GM21515 (cell line): ENCODE measurements around the gene LARP1.
"Not testable (repeated sequence)": the region's sequence is repeated elsewhere in the genome, so short reads cannot be mapped to it uniquely, and the experiment has no call there.

ENCODE experiments used
- ATAC-seq: cut with Tn5 transposase; IDR thresholded peaks from one replicate; pipeline ENCODE4 v1.9.1; 2021; ENCODE audit not compliant: unreplicated experiment

The LARP1 gene

DNA sequence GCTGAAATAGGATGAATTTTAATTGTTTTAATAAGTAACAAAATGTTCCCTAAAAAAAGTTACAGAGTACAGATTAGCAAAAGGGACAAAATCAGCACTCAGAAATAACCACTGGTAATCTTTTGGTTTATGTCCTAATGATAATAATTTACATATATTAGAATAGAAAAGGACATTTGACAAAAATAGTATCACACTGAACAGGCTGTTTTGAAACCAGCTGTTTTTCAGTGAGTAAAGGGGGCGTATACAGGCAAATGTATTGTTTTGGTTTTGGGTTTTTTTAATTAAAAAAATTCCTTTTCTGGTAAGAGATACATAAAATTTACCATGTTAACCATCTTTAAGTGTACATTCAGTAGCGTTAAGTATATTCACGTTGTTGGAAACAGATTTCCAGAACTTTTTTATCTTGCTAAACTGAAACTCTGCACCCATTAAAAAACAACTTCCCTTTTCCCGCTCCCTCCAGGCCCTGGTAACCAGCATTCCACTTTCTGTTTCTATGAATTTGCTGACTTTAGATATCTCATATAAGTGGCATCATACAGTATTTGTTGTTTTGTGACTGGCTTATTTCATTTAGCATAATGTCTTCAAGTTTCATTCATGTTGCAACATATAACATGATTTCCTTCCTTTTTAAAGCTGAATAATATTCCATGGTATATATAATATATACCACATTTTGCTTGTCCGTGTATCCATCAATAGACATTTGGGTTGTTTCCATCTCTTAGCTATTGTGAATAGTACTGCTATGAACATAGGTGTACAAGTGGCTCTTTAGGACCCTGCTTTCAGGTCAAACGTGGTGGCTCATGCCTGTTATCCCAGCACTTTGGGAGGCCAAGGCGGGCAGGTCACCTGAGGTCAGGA lies 20.6 kb upstream of the LARP1 start:
- ATAC-seq = no peak

DNA sequence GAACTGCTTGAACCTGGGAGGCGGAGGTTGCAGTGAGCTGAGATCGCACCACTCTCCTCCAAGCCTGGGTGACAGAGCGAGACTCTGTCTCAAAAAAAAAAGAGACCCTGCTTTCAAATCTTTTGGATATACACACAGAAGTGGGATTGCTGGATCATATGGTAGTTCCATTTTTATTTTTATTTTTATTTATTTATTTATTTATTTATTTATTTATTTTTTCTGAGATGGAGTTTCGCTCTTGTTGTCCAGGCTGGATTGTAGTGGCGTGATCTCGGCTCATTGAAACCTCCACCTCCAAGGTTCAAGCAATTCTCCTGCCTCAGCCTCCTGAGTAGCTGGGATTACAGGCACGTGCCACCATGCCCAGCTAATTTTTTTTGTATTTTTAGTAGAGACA lies 19.8 kb upstream of the LARP1 start:
- ATAC-seq = not testable (repeated sequence)

- not testable (repeated sequence) for ATAC-seq
These were observed 18.8 kb upstream of the LARP1 start for GRCh38 chr5:154736372-154736771.

DNA sequence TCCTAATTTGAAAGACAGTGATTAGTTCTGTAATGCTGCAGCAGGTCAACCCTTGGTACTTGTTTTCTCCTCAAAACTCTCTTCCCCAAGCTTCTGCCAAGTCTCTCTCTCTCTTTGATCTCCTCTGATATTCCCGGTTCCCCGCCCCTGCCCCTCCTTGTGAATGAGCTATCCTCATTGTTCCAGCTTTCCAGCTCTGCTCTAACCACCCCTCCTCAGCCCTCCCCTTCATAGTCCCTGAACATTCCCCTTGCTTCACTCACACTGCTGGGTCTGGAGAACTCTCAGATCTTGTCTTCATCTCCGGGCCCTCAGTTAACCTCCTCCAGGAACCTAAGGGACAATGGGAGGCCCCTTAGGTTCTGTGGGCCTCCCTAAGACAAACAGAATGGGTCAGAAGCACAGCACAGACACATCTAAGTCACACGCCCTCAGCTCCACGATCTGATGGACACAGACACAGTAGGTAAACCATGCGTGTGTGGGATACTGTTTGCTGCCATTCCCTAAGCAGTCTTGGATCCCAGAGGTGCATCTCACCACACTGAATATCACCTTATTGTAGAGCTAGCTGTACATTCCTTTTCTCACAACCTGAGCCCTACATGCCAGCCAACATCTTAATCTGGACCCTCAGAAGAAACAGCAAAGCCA lies 17.4 kb upstream of the LARP1 start:
- ATAC-seq = no peak

- ATAC-seq = no peak
These were observed 14.7 kb upstream of the LARP1 start for GRCh38 chr5:154740483-154740882.

DNA sequence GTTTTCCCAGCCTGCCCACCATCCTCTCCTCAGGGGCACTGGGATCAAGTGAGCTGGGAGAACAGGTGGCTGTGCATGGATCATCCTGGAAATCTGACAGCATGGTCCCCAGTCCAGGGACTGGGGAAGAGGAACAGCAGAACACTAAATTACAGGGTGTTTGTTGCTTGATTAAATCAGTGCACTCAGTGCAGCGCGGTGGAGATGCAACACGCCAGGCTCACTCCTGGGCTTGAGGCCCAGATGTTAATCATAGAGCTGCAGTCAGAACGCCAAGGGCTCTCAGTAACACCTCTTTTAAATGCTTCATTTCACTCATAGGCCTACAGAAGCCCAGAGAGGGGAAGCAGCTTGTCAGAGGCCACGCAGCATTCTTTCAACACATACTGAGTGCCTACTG lies 14.2 kb upstream of the LARP1 start:
- ATAC-seq = no peak

DNA sequence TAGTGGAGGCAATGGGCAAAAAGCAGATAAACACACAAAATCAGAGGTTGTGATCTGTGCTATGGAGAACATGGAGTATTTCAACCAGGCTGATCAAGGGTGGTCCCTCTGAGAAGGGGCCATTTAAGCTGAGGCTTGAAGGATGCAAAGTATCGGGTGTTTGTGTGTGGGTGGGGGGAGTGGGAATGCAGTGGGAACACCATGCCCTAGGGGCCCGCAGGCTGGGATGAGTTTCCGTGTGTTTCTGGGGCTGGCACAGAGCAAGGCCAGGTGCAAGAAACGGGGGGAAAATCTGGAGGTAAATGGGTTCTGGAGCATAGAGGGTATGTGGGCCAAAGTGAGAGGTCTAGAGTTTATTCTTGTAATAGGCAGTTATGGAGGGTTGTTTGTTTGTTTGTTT lies 13.8 kb upstream of the LARP1 start:
- no peak for ATAC-seq

- no peak for ATAC-seq
These were observed 11.4 kb upstream of the LARP1 start for GRCh38 chr5:154743812-154744211.

- no peak for ATAC-seq
These were observed 9.8 kb upstream of the LARP1 start for GRCh38 chr5:154745349-154745748.

GRCh38 chr5:154749491-154749890 lies 5.7 kb upstream of the LARP1 start:
- ATAC-seq = no peak

GRCh38 chr5:154750641-154751040 lies 4.5 kb upstream of the LARP1 start:
- ATAC-seq = not testable (repeated sequence)

DNA sequence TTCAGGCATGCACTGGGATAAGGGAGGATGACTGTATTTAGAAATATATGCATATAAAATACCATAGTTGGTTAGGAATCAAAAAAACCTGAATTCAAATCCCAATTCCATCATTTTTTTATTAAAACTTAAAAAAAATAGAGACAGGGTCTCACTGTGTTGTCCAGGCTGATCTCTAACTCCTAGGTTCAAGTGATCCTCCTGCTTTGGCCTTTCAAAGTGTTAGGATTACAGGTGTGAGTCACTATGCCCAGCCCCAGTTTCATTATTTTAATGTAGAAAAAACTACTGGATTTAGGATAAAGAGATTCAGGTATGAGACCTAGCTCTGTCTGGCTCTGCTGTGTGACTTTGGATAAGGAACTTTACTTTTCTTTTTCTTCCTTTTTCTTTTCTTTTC lies 3.3 kb upstream of the LARP1 start:
- no peak for ATAC-seq

DNA sequence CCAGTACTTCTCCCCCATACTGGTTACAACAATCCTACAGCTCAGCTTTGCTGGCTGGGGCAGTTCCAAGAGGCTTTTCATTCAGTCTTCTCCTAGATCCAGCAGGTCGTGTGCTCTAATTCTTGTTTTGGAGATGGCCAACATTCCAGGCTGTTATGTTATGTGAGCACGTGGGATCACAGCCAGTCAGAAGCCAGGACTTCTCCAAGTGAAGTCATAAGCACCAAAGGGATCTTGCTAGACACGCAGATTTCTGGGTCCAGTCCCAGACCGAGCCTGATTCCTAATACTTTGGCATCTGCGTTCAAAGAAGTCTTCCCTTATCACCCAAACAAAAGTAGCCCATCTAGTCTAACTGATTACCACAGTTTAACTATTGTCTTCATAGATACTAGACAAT lies 1.4 kb upstream of the LARP1 start:
- ATAC-seq = no peak

DNA sequence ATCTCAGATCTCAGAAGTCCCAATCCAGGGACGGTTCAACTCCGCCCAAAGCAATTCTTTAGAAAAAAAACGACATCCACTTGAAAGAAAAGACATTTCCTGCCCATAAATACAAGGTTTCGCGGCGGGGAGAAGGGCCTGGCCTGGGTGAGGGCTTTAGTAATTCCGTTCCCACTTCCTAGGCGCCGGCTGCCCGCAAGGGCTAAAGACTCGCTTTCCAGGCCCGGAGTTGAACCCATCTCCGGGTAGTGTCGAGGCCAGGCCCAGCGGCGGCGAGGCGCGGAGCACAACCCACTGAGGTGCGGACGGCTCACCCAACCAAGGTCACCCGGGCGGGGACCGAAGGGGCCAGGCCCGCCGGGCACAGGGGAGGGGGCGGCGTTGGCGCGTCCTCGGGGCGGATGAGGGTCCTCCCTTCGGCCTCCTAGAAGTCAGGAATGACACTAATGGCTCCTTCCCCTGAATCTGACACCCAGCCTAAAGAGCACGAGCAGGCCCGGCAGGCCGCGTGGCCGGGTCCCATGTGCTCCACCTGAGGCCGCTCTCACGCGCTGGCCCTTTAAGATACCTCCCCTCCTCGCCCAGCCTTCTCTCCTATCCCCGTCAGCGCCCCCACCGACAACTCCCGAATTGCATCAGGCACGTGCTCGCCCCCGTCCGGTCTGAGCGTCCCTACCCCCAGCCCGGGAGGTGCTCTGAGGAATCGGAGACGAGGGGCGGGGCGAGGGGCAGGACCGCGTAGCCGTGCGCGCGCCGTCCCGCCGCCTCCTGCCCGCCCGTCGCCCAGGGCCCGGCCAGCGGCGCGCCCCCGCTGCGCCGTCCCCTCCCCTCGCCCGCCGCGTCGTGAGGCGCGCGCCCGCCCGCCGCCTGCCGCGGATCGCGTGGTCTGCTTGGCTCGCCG lies 467 bp upstream of the LARP1 start:
- peak; percentile 90 for ATAC-seq

DNA sequence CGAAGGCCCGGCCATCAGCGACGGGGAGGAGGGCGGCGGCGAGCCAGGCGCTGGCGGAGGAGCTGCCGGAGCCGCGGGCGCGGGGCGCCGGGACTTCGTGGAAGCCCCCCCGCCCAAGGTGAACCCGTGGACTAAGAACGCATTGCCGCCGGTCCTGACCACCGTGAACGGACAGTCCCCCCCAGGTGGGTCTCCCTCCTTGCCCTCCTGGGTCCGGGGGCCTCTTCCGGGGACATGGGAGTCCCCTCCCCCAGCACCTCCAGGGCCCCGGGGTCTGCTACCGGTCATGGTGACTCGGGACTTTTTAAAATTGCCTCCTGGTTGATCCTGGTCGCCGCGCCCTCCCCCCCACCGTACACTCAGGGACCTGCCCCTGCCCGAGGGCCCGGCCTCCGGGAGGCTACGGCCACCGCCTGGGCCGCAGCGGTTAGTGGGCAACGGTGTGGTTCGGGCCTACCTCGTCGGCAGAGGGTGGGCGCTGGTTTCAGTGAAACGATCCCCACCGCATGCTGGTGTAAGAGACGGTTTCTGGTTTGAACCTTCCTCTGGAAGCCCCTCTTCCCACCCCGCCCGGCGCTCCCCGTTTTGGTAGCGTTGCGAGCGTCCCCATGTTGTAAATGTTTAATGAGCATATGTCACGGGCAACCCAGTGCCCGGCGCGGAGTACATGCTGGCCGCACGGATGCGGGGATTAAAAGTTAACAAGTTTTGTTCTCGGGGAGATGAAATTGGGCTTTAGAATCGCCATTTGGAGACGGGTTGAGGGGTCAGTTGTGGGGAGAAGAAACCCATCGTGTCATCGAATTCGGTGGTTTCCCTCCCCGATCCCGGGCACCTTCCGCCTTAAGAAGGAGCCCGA lies 1.1 kb downstream of the LARP1 start:
- no peak for ATAC-seq

DNA sequence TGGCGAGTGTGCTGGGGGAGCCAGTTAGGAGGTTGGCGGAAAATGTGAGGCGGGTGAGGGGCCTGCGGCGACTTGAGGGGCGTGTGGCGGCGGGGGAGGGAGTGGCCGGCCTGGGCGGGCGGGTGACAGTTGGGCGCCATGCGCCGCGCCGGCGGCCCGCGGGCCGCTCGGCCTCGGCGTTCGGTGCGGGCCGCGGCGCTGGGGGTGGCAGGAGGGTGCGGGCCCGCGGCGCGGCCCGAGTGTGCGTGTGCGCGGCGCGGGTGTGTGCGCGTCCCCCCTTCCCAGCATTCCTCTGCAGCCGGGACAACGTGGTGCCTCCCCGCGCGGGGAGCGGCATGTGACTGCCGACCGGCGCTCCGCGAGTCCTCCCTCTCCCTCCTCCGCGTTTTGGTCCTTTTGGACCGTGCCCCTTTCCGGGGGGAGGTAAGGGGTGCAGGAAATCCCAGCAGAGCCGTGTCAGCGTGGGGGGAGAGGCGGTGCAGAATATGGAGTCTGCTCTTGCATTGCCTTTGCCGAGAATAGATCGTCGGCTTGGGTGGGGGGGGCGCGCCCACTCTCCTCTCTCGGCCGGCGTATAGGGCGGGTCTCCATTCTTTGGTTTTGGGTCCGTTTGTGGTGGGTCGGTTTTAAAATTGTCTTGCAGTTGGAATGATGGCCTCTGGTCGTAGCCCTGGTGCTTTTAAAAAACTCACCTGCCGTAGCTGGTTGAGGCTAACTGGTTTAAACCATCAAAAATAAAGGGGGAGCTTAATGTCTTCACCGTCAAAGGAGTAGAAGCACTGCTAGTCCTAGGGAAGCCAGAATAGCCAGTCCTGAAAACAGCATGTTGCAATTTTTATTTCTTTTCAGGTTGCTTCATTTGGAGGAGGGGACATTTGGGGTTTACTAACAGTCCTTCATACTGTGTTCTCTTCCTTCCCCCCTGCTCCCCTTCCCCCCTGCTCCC lies 2.0 kb downstream of the LARP1 start:
- ATAC-seq = no peak

GRCh38 chr5:154757814-154758406 lies 2.7 kb downstream of the LARP1 start:
- no peak for ATAC-seq

- ATAC-seq = no peak
These were observed 3.3 kb downstream of the LARP1 start for GRCh38 chr5:154758493-154758892.

GRCh38 chr5:154758977-154759376 lies 3.8 kb downstream of the LARP1 start:
- no peak for ATAC-seq
